HEK293 (cell line): ENCODE measurements around the gene FBXL7.

Source experiments
- CTCF ChIA-PET: fragments of 350-600 bp; formaldehyde crosslinking; extraction: SDS; loops from one replicate; lab custom pipeline; 2021; ENCODE audit warnings: antibody characterized with exemption; lab: Yijun Ruan, JAX
- POLR2A ChIA-PET: fragments of 300-600 bp; formaldehyde crosslinking; extraction: SDS; loops from one replicate; lab custom pipeline; 2020; ENCODE audit warnings: antibody characterized with exemption, inconsistent platforms; lab: Yijun Ruan, JAX
- H3K27ac ChIP-seq: fragments of 200-500 bp; sonication (Bioruptor generic); 2 replicates; pipeline ENCODE4 v1.5.1; 2014; ENCODE audit warnings: low read depth, low read length, control low read depth, inconsistent platforms; ENCODE audit errors: extremely low read depth
- H3K36me3 ChIP-seq, 2 experiments: fragments of 200-500 bp in 1 of 2; sonication (Bioruptor generic) in 1 of 2; 1 replicate in 1 of 2; 2 replicates in 1 of 2; pipeline ENCODE4 v1.5.1; 2014 to 2017; ENCODE audit warnings: inconsistent platforms in 2 of 2, low read length in 2 of 2; ENCODE audit not compliant: control insufficient read depth in 2 of 2, insufficient read depth in 1 of 2
- H3K4me1 ChIP-seq: fragments of 200-500 bp; sonication (Bioruptor generic); 2 replicates; pipeline ENCODE4 v1.5.1; 2014; ENCODE audit warnings: mild to moderate bottlenecking, low read length, inconsistent platforms; ENCODE audit not compliant: control insufficient read depth, insufficient read depth
- H3K4me3 ChIP-seq: 2 replicates; pipeline ENCODE4 v1.5.1; 2011; ENCODE audit warnings: low read depth, mild to moderate bottlenecking, control low read depth, low read length, moderate library complexity
- H3K9me3 ChIP-seq: fragments of 200-500 bp; sonication (Bioruptor generic); 2 replicates; pipeline ENCODE4 v1.5.1; 2014; ENCODE audit warnings: low read depth, low read length, inconsistent platforms; ENCODE audit not compliant: control insufficient read depth, insufficient read depth
- KLF8 ChIP-seq: fragments of 450-650 bp; formaldehyde crosslinking; IDR thresholded peaks from 2 replicates; pipeline ENCODE4 v1.5.1; 2016; ENCODE audit warnings: missing biosample characterization, missing genetic modification characterization
- MEIS1 ChIP-seq: sonication (generic); formaldehyde crosslinking; IDR thresholded peaks from 2 replicates; pipeline ENCODE4 v1.8.1; 2022; ENCODE audit warnings: missing genetic modification reagents, mild to moderate bottlenecking, borderline replicate concordance
- SP2 ChIP-seq: fragments of 450-650 bp; formaldehyde crosslinking; IDR thresholded peaks from 2 replicates; pipeline ENCODE4 v1.5.1; 2016; ENCODE audit warnings: missing biosample characterization, missing genetic modification characterization
- ZBTB20 ChIP-seq: fragments of 450-650 bp; formaldehyde crosslinking; IDR thresholded peaks from 2 replicates; pipeline ENCODE4 v1.5.1; 2016; ENCODE audit warnings: missing biosample characterization, missing genetic modification characterization
- ZBTB26 ChIP-seq: fragments of 450-650 bp; formaldehyde crosslinking; optimal IDR thresholded peaks from 2 replicates; pipeline ENCODE3; 2016; ENCODE audit warnings: missing biosample characterization, mild to moderate bottlenecking, missing genetic modification characterization
- ZNF140 ChIP-seq: fragments of 450-650 bp; formaldehyde crosslinking; IDR thresholded peaks from 2 replicates; pipeline ENCODE4 v1.5.1; 2016; ENCODE audit warnings: missing biosample characterization, missing genetic modification characterization
- ZNF18 ChIP-seq: fragments of 450-650 bp; formaldehyde crosslinking; IDR thresholded peaks from 2 replicates; pipeline ENCODE4 v1.5.1; 2016; ENCODE audit warnings: missing biosample characterization, missing genetic modification characterization
- ZNF214 ChIP-seq: fragments of 450-650 bp; formaldehyde crosslinking; IDR thresholded peaks from 2 replicates; pipeline ENCODE4 v1.5.1; 2017; ENCODE audit warnings: missing biosample characterization, mild to moderate bottlenecking, missing genetic modification characterization, borderline replicate concordance
- ZNF398 ChIP-seq: fragments of 450-650 bp; formaldehyde crosslinking; IDR thresholded peaks from 2 replicates; pipeline ENCODE4 v1.5.1; 2017; ENCODE audit warnings: missing biosample characterization, missing genetic modification characterization
- ZNF404 ChIP-seq: fragments of 450-650 bp; formaldehyde crosslinking; IDR thresholded peaks from 2 replicates; pipeline ENCODE4 v1.5.1; 2017; ENCODE audit warnings: missing biosample characterization, missing genetic modification characterization
- ZNF423 ChIP-seq: fragments of 450-650 bp; formaldehyde crosslinking; IDR thresholded peaks from 2 replicates; pipeline ENCODE4 v1.5.1; 2016; ENCODE audit warnings: missing biosample characterization, missing genetic modification characterization
- ZNF48 ChIP-seq: fragments of 450-650 bp; formaldehyde crosslinking; IDR thresholded peaks from 2 replicates; pipeline ENCODE4 v1.5.1; 2016; ENCODE audit warnings: missing biosample characterization, missing genetic modification characterization
- ZNF558 ChIP-seq: fragments of 450-650 bp; formaldehyde crosslinking; IDR thresholded peaks from 2 replicates; pipeline ENCODE4 v1.5.1; 2016; ENCODE audit warnings: missing biosample characterization, missing genetic modification characterization
- ZNF677 ChIP-seq: fragments of 450-650 bp; IDR thresholded peaks from 2 replicates; pipeline ENCODE4 v1.5.0; 2018; ENCODE audit warnings: missing biosample characterization, mild to moderate bottlenecking, missing genetic modification characterization, moderate library complexity
- TF ChIP-seq, protein P1 (sequence below): fragments of 450-650 bp; formaldehyde crosslinking; IDR thresholded peaks from 2 replicates; pipeline ENCODE4 v1.5.1; 2016; ENCODE audit warnings: missing biosample characterization, missing genetic modification characterization
- TF ChIP-seq, protein P2 (sequence below): fragments of 450-650 bp; formaldehyde crosslinking; IDR thresholded peaks from 2 replicates; pipeline ENCODE4 v1.5.1; 2016; ENCODE audit warnings: missing biosample characterization, missing genetic modification characterization
- TF ChIP-seq, protein P3 (sequence below): fragments of 450-650 bp; formaldehyde crosslinking; IDR thresholded peaks from 2 replicates; pipeline ENCODE4 v1.5.1; 2016; ENCODE audit warnings: missing biosample characterization, missing genetic modification characterization

The FBXL7 gene

GRCh38 chr5:15640116-15640515 lies 140.1 kb downstream of the FBXL7 start (continued):
- TF ChIP-seq ZNF404 (tag by site-specific recombination): no peak

DNA sequence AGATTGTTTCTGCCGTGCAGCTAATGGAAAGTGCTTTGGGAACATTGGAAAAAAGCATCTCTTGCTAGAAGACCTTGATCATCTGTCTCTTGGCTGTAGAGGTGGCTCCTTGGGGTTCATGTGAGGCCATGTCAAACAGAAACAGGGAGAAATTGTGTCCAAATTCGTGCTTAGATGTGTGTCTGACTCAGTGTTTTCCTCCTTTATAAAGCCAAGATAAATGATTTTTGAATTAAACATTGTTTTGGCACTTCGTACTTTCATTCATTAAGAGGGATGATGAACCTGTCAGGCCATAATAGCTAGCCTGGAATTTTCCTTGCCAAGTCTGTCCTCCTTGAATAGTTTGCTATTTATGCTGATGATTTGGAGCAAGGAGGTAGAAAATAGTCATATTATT lies 143.8 kb downstream of the FBXL7 start:
- CTCF ChIA-PET: no interaction called here
- POLR2A ChIA-PET: no interaction called here
- H3K4me1 ChIP-seq: no peaks in the 10 kb centered on the region

More for the DNA sequence above, 143.8 kb downstream of the FBXL7 start:
- H3K4me3 ChIP-seq: no peak overlapping the region
- no peaks in the 10 kb centered on the region for H3K9me3 ChIP-seq
- H3K27ac ChIP-seq: no peak overlapping the region
- H3K36me3 ChIP-seq: no peaks in the 10 kb centered on the region
- TF ChIP-seq, protein P1, sequence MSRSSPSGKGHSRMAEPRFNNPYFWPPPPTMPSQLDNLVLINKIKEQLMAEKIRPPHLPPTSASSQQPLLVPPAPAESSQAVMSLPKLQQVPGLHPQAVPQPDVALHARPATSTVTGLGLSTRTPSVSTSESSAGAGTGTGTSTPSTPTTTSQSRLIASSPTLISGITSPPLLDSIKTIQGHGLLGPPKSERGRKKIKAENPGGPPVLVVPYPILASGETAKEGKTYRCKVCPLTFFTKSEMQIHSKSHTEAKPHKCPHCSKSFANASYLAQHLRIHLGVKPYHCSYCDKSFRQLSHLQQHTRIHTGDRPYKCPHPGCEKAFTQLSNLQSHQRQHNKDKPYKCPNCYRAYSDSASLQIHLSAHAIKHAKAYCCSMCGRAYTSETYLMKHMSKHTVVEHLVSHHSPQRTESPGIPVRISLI (tag by site-specific recombination): no peak
- TF ChIP-seq ZNF214 (tag by site-specific recombination): no peak
- no peak for TF ChIP-seq ZNF398 (tag by site-specific recombination)
- no peak for TF ChIP-seq ZNF677 (tag by site-specific recombination)
- no peak for TF ChIP-seq ZBTB26 (tag by site-specific recombination)
- no peak for TF ChIP-seq ZNF558 (tag by site-specific recombination)
- TF ChIP-seq ZNF140 (tag by site-specific recombination): no peak
- TF ChIP-seq, protein P2, sequence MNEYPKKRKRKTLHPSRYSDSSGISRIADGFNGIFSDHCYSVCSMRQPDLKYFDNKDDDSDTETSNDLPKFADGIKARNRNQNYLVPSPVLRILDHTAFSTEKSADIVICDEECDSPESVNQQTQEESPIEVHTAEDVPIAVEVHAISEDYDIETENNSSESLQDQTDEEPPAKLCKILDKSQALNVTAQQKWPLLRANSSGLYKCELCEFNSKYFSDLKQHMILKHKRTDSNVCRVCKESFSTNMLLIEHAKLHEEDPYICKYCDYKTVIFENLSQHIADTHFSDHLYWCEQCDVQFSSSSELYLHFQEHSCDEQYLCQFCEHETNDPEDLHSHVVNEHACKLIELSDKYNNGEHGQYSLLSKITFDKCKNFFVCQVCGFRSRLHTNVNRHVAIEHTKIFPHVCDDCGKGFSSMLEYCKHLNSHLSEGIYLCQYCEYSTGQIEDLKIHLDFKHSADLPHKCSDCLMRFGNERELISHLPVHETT (tag by site-specific recombination): no peak
- no peak for TF ChIP-seq ZNF423
- no peak for TF ChIP-seq ZNF18 (tag by site-specific recombination)
- TF ChIP-seq ZNF48 (tag by site-specific recombination): no peak
- TF ChIP-seq MEIS1: no peak
- no peak for TF ChIP-seq SP2 (tag by site-specific recombination)
- TF ChIP-seq ZBTB20 (tag by site-specific recombination): no peak
- TF ChIP-seq, protein P3, sequence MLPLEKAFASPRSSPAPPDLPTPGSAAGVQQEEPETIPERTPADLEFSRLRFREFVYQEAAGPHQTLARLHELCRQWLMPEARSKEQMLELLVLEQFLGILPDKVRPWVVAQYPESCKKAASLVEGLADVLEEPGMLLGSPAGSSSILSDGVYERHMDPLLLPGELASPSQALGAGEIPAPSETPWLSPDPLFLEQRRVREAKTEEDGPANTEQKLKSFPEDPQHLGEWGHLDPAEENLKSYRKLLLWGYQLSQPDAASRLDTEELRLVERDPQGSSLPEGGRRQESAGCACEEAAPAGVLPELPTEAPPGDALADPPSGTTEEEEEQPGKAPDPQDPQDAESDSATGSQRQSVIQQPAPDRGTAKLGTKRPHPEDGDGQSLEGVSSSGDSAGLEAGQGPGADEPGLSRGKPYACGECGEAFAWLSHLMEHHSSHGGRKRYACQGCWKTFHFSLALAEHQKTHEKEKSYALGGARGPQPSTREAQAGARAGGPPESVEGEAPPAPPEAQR (tag by site-specific recombination): no peak
- no peak for TF ChIP-seq KLF8 (tag by site-specific recombination)
